NCI-H1436 (cell line): ENCODE results near the gene ARHGAP10.

Source experiments
- DNase-seq: peaks from one replicate; lab custom pipeline; 2025; lab: John Stamatoyannopoulos, UW

ARHGAP10 gene

DNA sequence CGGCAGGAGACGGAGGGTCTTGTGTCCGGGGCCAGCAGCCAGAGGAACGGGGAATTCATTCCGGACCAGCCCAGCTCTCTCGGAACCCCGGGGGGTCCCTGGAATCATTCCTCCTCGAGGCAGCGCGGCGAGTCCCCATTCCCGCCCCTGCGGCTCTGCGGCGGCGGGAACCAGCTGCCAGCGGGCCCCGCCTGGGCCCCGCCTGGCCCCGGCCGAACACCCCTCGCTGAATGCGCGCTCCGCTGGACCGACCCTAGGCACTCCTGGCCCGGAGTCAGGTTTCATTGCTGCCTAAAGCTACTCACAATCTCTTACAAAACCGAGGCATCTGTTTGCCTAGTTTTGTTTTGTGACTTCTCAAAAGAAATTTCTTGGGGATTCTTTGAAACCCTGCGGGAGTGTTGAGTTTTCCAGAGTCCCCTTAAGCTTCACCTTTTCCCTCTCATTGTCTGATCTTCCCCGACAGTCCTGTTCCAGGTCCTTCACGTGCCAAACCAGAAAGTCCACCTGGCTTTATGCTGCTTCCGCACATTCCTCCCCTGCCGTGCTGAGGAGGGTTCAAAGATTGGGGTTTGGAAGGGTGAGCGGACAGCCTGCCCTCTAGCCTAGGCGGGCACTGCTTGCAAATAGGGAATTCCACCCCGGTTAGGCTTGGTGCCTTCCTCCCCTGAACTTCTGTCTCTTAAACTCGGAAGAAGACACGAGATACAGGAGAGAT lies 789 bp downstream of the ARHGAP10 start:
- no peak for DNase-seq

DNA sequence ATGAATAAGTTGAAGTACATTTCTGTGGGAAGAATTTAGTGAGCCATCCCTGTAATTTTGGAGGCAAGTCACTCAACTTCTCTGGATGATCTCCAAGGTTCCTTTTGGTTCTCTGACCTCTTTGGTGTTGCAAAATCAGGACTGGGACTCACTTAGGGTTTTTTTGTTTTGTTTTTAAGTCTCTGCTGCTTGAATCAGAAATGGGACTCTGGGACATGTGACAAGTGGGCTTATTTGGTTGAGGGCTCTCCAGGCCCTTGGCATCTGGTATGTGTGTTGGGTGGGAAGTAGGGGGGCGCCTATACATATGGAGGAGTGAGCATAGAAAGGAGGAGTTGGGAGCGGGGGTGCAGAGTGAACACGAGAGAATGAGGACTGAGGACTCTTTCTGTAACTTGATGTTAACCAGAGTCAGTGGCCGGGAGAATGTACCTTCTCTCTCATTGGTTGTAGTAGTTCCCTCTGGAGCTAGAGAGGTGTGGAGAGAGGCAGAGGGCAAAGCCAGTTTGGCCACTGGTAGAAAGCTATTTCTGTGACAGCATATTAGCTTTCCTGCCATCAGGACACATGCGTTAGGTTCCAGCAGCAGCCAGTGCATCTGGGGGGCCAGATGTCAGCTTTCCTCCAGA lies 1.9 kb downstream of the ARHGAP10 start:
- no peak for DNase-seq

DNA sequence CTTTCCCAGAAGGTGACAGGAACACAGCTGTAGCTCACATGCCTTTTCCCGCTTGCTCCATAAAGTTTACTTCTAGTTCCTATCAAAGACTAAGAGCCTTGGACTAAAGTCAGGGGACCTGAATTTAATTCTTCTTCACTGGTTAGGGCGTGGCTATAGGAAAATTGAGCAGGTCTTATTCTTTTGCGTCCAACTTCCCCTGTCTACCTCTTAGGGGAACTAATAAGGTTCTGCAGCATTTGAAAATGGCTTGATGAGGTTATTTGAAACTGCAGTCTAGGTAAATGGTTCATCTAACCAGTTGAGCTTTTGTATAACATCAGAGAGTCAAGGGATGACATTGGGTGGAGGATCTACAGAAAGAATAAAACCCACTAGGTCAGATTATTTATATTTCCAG lies 2.6 kb downstream of the ARHGAP10 start:
- no peak for DNase-seq

DNA sequence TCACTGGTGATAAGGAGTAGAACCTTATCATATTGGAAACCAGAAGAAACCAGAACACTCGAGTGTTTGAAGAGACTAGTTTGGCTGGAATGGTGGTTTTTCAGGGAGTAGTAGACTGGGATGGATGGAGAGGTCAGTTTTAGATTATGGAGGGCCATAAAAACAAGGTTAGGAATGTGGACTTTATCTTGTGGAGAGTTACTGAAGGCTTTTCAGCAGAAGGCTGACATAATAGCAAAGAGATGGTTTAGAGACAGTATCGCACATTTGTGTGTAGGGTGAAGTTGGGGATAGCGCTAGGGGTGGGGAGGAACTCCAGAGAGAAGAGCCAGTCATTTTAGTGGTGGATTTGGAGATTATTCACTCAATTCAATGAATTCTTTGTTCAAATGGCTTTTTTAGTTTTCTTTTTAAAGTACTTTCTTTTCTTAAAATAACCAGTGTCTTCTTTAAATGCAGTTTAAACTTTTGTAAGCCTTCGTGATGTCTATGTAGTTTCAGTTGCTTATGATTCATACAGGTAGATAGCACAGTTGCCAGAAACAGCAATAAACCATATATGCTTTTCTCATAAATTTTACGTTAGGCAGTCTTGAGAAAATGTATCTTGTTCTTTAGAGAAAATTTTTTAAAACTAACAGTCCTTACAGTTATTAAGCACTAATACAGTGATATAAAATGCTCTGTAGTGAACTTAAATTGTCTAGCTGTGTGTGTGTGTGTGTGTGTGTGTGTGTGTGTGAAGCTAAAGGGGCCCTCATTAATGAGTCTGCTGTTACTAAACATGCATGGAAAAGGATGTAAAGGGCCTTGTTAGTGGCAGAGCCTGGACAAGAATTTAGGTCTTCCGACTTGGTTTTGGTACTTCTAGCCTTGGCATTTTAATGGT lies 3.8 kb downstream of the ARHGAP10 start:
- no peak for DNase-seq

DNA sequence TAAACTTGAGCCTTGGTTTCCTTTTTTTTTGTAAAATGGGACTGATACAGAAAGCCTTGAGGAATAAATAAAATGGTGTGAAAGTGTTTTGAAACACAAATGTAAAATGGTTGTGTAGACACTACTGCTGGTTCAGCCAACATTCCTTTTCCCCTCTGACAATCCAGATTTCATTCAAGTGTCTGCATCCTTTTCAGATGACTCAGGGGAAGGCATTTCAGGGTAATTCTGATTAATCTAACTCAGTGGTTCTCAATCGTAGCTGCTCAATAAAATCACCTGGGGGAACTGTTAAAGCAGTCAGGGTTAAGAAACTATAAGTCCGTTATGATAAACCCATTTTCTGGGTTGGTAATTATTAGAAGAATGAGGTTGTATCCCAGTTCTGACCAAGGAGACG lies 4.6 kb downstream of the ARHGAP10 start:
- DNase-seq = no peak

- no peak for DNase-seq
Observed at GRCh38 chr4:147737623-147738022, 5.7 kb downstream of the ARHGAP10 start.

DNA sequence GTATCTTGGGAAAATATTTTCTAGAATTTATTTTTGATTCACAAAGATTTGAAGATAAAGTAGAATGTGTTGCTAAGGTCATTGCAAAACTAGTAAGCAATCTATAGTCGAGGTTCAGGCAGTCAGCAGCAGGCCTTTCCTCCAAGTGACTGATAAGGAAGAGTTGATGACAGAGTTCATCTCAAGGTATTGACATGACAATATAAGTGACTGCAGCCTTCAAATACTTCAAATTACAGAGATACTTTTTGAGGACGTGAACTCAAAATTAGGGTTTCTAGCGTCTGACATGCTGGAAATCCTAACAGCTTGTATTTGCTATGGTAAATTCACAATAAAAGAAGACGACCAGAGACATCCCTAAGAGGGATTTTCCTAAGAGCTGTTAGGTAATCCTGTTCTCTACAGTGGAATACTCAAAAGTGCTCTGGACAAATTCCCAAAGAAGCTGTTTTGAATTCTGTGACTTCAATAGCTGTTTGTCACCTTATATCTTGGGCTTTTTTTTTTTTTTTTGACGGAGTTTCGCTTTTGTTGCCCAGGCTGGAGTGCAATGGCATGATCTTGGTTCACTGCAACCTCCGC lies 7.4 kb downstream of the ARHGAP10 start:
- no peak for DNase-seq

- no peak for DNase-seq
Observed at GRCh38 chr4:147740176-147740575, 8.3 kb downstream of the ARHGAP10 start.

DNA sequence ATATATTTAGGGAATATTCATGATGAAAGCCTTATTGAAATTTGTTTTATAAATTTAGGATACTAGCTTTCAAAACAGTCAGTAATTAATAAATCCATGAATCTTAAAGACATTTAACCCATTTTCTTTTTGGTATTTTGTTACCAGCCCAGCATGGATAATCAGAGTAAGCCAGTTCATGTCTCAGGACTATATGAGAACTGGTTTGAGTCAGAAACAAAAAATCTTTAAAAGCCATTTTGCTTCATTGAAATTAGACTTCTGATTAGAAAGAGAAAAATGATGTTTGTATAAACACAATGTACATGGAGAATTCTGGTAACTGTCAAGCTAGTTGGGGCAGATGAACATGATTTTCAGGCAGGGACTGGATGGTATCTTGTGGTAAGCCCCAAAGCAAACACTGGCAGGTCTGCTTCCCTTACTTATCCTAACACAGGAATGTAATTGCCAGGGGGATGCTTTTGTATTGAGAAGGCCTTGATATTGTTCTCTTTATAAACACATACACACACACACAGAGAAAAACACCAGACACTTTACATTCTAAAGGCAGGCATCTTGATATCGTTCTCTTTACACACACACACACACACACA lies 9.4 kb downstream of the ARHGAP10 start:
- no peak for DNase-seq

DNA sequence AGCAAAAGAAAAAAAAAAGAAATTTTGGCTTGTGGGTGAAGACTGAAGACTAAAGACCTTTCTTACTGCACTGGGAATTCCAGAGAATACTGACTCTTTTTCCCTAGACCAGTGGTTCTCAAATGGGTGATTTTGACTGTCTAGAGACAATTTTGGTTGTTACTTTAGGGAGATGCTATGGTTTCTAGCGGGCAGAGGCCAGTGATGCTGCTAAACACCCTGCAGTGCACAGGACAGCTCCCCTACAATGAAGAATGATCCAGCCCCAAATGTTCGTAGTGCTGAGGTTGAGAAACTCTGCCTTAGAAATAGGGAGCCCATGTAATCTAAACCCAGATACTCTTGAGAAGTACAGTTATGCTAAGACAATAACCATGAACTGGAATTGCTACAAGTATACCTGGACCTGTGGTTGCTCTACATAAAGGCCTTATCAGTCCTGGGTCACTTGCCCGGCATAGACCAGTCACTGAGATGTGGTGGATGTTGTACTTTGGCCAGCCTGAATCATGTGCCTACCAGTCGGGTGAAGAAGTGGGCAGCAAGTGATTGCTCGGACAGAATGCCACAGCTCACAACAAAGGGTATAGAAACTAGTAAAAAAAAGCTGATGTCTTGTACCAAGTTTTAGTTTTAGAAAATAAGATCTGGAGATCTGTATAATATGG lies 16.0 kb downstream of the ARHGAP10 start:
- no peak for DNase-seq

GRCh38 chr4:147749811-147750321 lies 18.0 kb downstream of the ARHGAP10 start:
- peak; percentile 67 for DNase-seq

DNA sequence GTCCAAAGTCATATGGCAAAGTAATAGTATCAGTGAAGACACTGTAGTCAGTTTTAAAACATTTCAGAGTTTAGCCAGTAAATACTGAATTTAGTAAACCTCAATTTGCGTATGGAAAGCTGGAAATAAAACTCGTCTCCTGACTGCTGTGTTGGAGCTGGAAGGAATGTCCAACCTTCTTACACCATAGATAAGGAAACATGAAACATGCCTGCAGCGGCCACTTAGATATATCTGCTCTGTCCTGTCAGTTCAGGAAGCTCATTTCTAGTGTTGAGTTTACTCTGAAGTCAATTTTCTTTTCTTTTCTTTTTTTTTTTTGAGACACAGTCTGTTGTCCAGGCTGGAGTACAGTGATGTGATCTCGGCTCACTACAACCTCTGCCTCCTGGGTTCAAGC lies 21.2 kb downstream of the ARHGAP10 start:
- DNase-seq = no peak

GRCh38 chr4:147754037-147754445 lies 22.2 kb downstream of the ARHGAP10 start:
- no peak for DNase-seq

GRCh38 chr4:147755561-147756295 lies 23.8 kb downstream of the ARHGAP10 start:
- DNase-seq = no peak

GRCh38 chr4:147756417-147756816 lies 24.5 kb downstream of the ARHGAP10 start:
- DNase-seq = no peak

GRCh38 chr4:147760176-147760575 lies 28.3 kb downstream of the ARHGAP10 start:
- DNase-seq = no peak

DNA sequence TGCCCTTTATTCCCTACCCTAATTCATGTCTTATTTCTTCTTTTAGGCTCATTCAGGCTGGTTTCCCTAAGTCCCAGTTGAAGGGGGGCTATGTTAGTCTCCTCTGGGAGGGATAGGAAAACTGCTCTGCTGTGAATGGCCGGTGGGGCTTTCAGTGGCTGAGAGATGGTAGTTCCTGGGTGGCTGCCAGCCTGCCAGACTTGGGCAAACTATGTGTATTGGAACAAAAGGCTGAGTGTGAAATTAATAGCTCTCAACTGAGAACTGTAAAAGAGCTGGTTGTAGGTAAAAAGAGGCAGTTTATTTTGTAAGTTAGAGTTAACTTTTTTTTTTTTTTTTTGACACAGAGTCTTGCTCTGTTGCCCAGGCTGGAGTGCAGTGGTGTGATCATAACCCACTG lies 28.8 kb downstream of the ARHGAP10 start:
- no peak for DNase-seq

- DNase-seq = no peak
Observed at GRCh38 chr4:147761218-147761883, 29.5 kb downstream of the ARHGAP10 start.

- no peak for DNase-seq
Observed at GRCh38 chr4:147764337-147764736, 32.4 kb downstream of the ARHGAP10 start.

GRCh38 chr4:147765121-147765529 lies 33.2 kb downstream of the ARHGAP10 start:
- no peak for DNase-seq
